KMS-11 (cell line): ENCODE measurements around the gene CLDN9.

Source experiments
- H2AFZ ChIP-seq: fragments of 200-600 bp; sonication (generic); 2 replicates; pipeline ENCODE4 v1.6.1; 2016; ENCODE audit warnings: antibody characterized with exemption, mixed run types, low read depth
- H3K27ac ChIP-seq: fragments of 200-600 bp; sonication (generic); 2 replicates; pipeline ENCODE4 v1.6.1; 2016; ENCODE audit warnings: mild to moderate bottlenecking, mixed run types
- H3K27me3 ChIP-seq: fragments of 200-600 bp; sonication (generic); 2 replicates; pipeline ENCODE4 v1.6.1; 2017; ENCODE audit warnings: mild to moderate bottlenecking, low read depth, mixed run types, moderate library complexity; ENCODE audit not compliant: insufficient read depth
- H3K36me3 ChIP-seq: fragments of 200-600 bp; sonication (generic); 2 replicates; pipeline ENCODE4 v1.6.1; 2017; ENCODE audit warnings: mild to moderate bottlenecking, mixed run types; ENCODE audit not compliant: insufficient read depth
- H3K4me1 ChIP-seq: fragments of 200-600 bp; sonication (generic); 2 replicates; pipeline ENCODE4 v1.6.1; 2016; ENCODE audit warnings: mild to moderate bottlenecking, low read depth, mixed run types; ENCODE audit not compliant: poor library complexity, severe bottlenecking
- H3K4me2 ChIP-seq: fragments of 200-600 bp; sonication (generic); 2 replicates; pipeline ENCODE4 v1.7.0; 2016; ENCODE audit warnings: mild to moderate bottlenecking, mixed run types
- H3K4me3 ChIP-seq: fragments of 200-600 bp; sonication (generic); IDR thresholded peaks from 2 replicates; pipeline ENCODE4 v1.6.1; 2017; ENCODE audit warnings: low read depth, low read length, mixed read lengths; ENCODE audit not compliant: insufficient read depth
- H3K79me2 ChIP-seq: fragments of 200-600 bp; sonication (generic); 2 replicates; pipeline ENCODE4 v1.6.1; 2016; ENCODE audit warnings: low read depth, mixed run types; ENCODE audit not compliant: insufficient read depth
- H3K9ac ChIP-seq: fragments of 200-600 bp; sonication (generic); 2 replicates; pipeline ENCODE4 v1.6.1; 2016; ENCODE audit warnings: mild to moderate bottlenecking, mixed run types
- H4K20me1 ChIP-seq: fragments of 200-600 bp; sonication (generic); 2 replicates; pipeline ENCODE4 v1.6.1; 2016; ENCODE audit warnings: mild to moderate bottlenecking, mixed run types; ENCODE audit not compliant: insufficient read depth
- CTCF ChIP-seq: fragments of 200-600 bp; sonication (generic); conservative IDR thresholded peaks from 2 replicates; pipeline ENCODE4 v1.6.1; 2017; ENCODE audit warnings: low read depth, mild to moderate bottlenecking, antibody characterized with exemption, low read length, moderate library complexity, mixed read lengths

CLDN9 gene

GRCh38 chr16:2968368-2968737 is 44.4 kb upstream of the CLDN9 start:
- Histone ChIP-seq H3K36me3 (no peaks in the 10 kb centered on the region), H3K79me2 (peaks cover 21% of the 10 kb centered on the region; the same call in 1 of the 2 replicates), H3K4me3 (no peak overlapping the region), H3K9ac (peak overlapping the region; percentile 70; the same call in 1 of the 2 replicates), H3K27ac (peak overlapping the region; percentile 62; the same call in 1 of the 2 replicates), H3K4me1 (peaks cover 37% of the 10 kb centered on the region), H4K20me1 (no peaks in the 10 kb centered on the region), H3K4me2 (peak overlapping the region; percentile 94), H2AFZ (peak overlapping the region; percentile 80), H3K27me3 (peaks cover 11% of the 10 kb centered on the region)
- no peak for TF ChIP-seq CTCF

- H2AFZ ChIP-seq = peak within 1 kb of the TSS; percentile 80
Observed at GRCh38 chr16:2968738-2969544, 43.8 kb upstream of the CLDN9 start, which contains the start of gene PAQR4. TSS of gene PAQR4 (plus strand) at chr16:2969348. CDS start at chr16:2969675, 327 bp downstream.

GRCh38 chr16:2969545-2970521 is 42.9 kb upstream of the CLDN9 start:
- Histone ChIP-seq H3K4me3 (no peak overlapping the region), H3K36me3 (no peaks in the 10 kb centered on the region), H3K27me3 (no peaks in the 10 kb centered on the region), H3K27ac (peak overlapping the region; percentile 62), H3K79me2 (peaks cover 21% of the 10 kb centered on the region; the same call in 1 of the 2 replicates), H4K20me1 (no peaks in the 10 kb centered on the region), H2AFZ (peak overlapping the region; percentile 80), H3K4me2 (peak overlapping the region; percentile 94), H3K4me1 (peaks cover 24% of the 10 kb centered on the region), H3K9ac (peak overlapping the region; percentile 70)
- peak; percentile 52 for TF ChIP-seq CTCF

More at GRCh38 chr16:2968738-2969544, 43.8 kb upstream of the CLDN9 start, which contains the start of gene PAQR4:
- Histone ChIP-seq H3K4me1 (peaks cover 32% of the 10 kb centered on the region), H3K79me2 (peaks cover 21% of the 10 kb centered on the region; the same call in 1 of the 2 replicates), H3K4me2 (peak within 1 kb of the TSS; percentile 94), H3K36me3 (no peaks in the 10 kb centered on the region), H3K9ac (peak within 1 kb of the TSS; percentile 70), H3K27ac (peak within 1 kb of the TSS; percentile 62), H3K27me3 (peaks cover 5% of the 10 kb centered on the region), H4K20me1 (no peaks in the 10 kb centered on the region), H3K4me3 (no peak within 1 kb of the TSS)
- no peak for TF ChIP-seq CTCF

- Histone ChIP-seq H3K36me3 (no peaks in the 10 kb centered on the region), H3K27me3 (no peaks in the 10 kb centered on the region), H3K4me3 (no peak overlapping the region), H3K4me1 (peaks cover 19% of the 10 kb centered on the region), H3K79me2 (peaks cover 21% of the 10 kb centered on the region; the same call in 1 of the 2 replicates), H3K9ac (peak overlapping the region; percentile 70), H4K20me1 (no peaks in the 10 kb centered on the region), H2AFZ (no peak overlapping the region), H3K27ac (peak overlapping the region; percentile 62; the same call in 1 of the 2 replicates), H3K4me2 (peak overlapping the region; percentile 94)
- no peak for TF ChIP-seq CTCF
Observed at GRCh38 chr16:2970563-2970962, 42.2 kb upstream of the CLDN9 start.
